Aorta (tissue), 5 donors: Measurements from ENCODE around the gene EXOC2. TPM values are rescaled to one million over a fixed set of nuclear protein-coding genes. Genes with fewer than 3 reads are reported as not detected.

Experiments
- ATAC-seq: fragments of 200-7000 bp; cut with Tn5 transposase; one replicate; pipeline ENCODE4 v1.9.1; 2022; ENCODE audit warnings: moderate library complexity; ENCODE audit not compliant: low FRiP score
- DNase-seq, 2 donors: peaks; one replicate each; pipeline ENCODE4 v3.0.0-alpha.2; 2020
- H3K27ac ChIP-seq, 2 donors: one replicate each; pipeline ENCODE4 v1.5.1; 2013; ENCODE audit warnings: low read length in 2 of 2, mild to moderate bottlenecking in 2 of 2, moderate library complexity in 2 of 2, control low read depth in 1 of 2, inconsistent platforms in 1 of 2, low read depth in 1 of 2
- H3K27me3 ChIP-seq, 2 donors: one replicate each; pipeline ENCODE4 v1.6.1; 2013; ENCODE audit warnings: control low read depth in 1 of 2, low read length in 1 of 2, mild to moderate bottlenecking in 1 of 2, moderate library complexity in 1 of 2; ENCODE audit not compliant: insufficient read depth in 2 of 2, control insufficient read depth in 1 of 2
- H3K36me3 ChIP-seq, 2 donors: one replicate each; pipeline ENCODE4 v1.6.1; 2013; ENCODE audit warnings: control low read depth in 1 of 2, low read length in 1 of 2, mild to moderate bottlenecking in 1 of 2; ENCODE audit not compliant: insufficient read depth in 2 of 2, control insufficient read depth in 1 of 2
- H3K4me1 ChIP-seq, 2 donors: one replicate each; pipeline ENCODE4 v1.6.1; 2013; ENCODE audit warnings: low read length in 2 of 2, control low read depth in 1 of 2, mild to moderate bottlenecking in 1 of 2, moderate library complexity in 1 of 2; ENCODE audit not compliant: insufficient read depth in 2 of 2, control insufficient read depth in 1 of 2
- H3K4me3 ChIP-seq, 2 donors: one replicate each; pipeline ENCODE4 v1.5.1; 2013; ENCODE audit warnings: low read length in 2 of 2, control low read depth in 1 of 2, mild to moderate bottlenecking in 1 of 2
- H3K9me3 ChIP-seq: one replicate; pipeline ENCODE4 v1.6.1; 2013; ENCODE audit warnings: mild to moderate bottlenecking, low read length; ENCODE audit not compliant: control insufficient read depth
- WGBS, 2 donors: extraction: QIAGEN DNeasy Blood & Tissue Kit; methylation state at CpG; one replicate each; pipeline ENCODE4 v1.1.7; 2013; 5-methylcytosine and 5-hydroxymethylcytosine counted together
- intact Hi-C, 2 donors: fragments of 100-400 bp; cut with DNase I; formaldehyde crosslinking; loops; one replicate each; pipeline versions ENCODE4 v1.14.2 to v1.15.0; 2022
- polyA plus RNA-seq, 2 donors: library from polyadenylated mRNA; stranded (reverse); fragments of 200-250 nt; gene quantifications; one replicate each; pipeline ENCODE4 v1.2.3, GENCODE V29; 2013
- total RNA-seq, 2 donors: library from RNA; stranded (reverse); fragmentation: NEBNext Ultra II Directional; extraction: Animal tissue kit (Norgen Biotek cat#: 25700); gene quantifications; one replicate each; pipeline ENCODE4 v1.2.1, GENCODE V29; 2021
- donor health status: healthy with polysubstance abuse.
- donor health status: Bipolar disorder and iron deficiency.
- donor health status: DM: no; HTN: no; CAD: no.
- donor health status: DM: no; HTN: no; CAD: no.
- donor health status: DM: yes; HTN: yes; CAD: no.

The EXOC2 gene
- total and polyA plus RNA-seq, 4 donors: 3.4 to 22.8 (median 11.7) TPM

DNA sequence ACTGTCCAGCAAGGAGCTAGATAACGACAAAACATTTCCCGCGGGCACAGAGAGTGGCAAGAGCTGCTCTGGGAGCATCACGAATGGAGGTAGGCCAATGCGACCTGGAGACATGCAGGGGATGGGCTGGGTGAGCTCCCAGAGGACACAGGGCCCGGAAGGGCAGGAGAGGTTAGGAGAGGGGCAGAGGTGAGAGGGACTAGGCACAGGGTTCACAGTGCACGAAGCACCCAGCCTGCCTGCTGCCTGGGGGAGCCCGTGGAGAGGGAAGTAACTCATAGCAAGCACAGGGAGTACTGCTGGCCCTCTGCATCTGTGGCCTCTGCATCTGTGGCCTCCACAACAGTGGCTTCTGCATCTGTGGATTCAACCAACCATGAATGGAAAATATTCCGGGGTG is 162.5 kb downstream of the EXOC2 start:
- Histone ChIP-seq H3K9me3 (no peaks in the 10 kb centered on the region), H3K27ac (no peak overlapping the region), H3K36me3 (peaks cover 0 to 2% of the 10 kb centered on the region in 2 donors), H3K4me3 (no peak overlapping the region), H3K4me1 (no peaks in the 10 kb centered on the region), H3K27me3 (no peaks in the 10 kb centered on the region)
- 94 to 95% methylated on average over 9 of the region's 9 CpGs for WGBS, 2 donors
- ATAC-seq: no peak
- no peak for DNase-seq
- intact Hi-C loops: no loop called here

DNA sequence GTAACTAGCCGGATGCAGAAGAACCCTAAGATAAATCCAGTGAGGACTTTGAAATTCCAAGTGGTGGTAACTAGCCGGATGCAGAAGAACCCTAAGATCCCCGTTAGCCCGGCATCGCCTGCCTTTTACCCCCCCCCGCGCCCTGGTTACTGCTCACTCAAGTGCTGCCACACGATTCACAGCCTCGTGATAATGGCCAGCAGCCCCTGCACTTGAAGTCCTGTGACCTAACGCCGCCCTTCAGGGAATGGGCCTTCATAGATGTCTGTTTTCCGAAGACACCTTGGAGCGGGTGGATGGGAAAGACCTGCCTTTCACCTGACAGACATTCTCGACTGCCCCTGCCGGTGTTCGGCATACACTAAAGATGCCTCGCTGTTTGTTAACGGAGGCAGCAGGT is 163.9 kb downstream of the EXOC2 start:
- 96 to 98% methylated on average over 18 of the region's 18 CpGs for WGBS, 2 donors
- Histone ChIP-seq H3K4me3 (no peak overlapping the region), H3K27ac (no peak overlapping the region), H3K36me3 (peaks cover 0 to 2% of the 10 kb centered on the region in 2 donors), H3K9me3 (no peaks in the 10 kb centered on the region), H3K4me1 (no peaks in the 10 kb centered on the region), H3K27me3 (no peaks in the 10 kb centered on the region)
- DNase-seq (no peak), ATAC-seq (no peak)
- intact Hi-C loops: no loop called here

DNA sequence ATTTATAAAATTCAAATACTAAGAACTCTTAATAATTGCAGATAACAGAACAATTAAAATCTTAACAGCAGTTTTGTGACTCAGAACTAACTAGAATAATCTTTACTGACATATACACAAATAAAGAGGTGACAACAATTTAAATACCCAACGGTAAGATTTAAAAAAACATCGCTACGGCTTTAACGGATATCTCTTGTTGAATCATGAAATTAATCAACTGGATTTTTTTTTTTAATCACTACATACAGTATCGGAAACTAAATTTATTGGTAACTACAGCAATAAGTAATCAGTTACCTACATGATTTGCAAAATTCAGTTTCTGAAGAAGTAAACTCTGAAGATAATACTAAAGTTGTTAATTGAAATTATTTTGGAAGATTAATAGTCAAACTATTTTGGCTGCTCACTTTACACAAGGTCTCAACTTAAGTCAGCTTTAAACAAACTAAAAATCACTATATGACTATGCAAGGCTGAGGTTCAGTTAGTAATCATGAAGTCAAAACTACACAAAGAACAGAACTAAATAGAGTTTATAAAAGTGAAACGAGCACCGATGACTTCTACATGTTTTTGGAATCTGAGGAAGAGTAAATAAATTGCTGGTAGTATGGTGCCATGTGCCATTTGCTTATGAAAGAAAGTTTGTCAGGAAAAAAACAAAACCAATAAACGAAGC is 164.8 kb downstream of the EXOC2 start:
- no peak overlapping the region for H3K4me3 ChIP-seq
- no peak for DNase-seq
- no peaks in the 10 kb centered on the region for H3K9me3 ChIP-seq
- 92 to 93% methylated on average over 8 of the region's 8 CpGs for WGBS, 2 donors
- ATAC-seq: no peak
- no peaks in the 10 kb centered on the region for H3K4me1 ChIP-seq
- H3K27me3 ChIP-seq: no peaks in the 10 kb centered on the region
- H3K36me3 ChIP-seq: peaks cover 0 to 2% of the 10 kb centered on the region in 2 donors
- no peak overlapping the region for H3K27ac ChIP-seq
- intact Hi-C loops: no loop called here

DNA sequence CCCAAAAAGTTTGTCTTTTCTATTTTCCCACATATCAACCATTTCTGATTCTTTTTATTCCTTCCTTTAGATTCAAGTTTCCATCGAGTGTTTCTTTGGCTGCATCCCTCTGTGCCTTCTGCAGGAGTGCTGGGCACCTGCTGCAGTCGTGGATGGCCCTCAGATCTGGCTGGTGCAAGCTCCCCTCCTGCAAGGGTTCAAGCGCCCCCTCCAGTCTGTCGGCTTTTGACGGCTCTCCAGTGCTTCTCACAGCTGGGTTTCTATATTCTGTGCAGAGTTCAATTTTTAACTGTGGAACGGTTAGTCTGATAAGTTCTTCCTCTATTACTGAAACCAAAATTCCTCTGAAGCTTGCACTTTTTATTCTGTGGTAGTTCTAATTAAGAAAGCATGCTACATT is 168.1 kb downstream of the EXOC2 start:
- Histone ChIP-seq H3K36me3 (peaks cover 0 to 5% of the 10 kb centered on the region in 2 donors), H3K4me1 (no peaks in the 10 kb centered on the region), H3K4me3 (no peak overlapping the region), H3K9me3 (no peaks in the 10 kb centered on the region), H3K27ac (no peak overlapping the region), H3K27me3 (no peaks in the 10 kb centered on the region)
- intact Hi-C loops: no loop called here
- ATAC-seq (no peak), DNase-seq (no peak)
- 65 to 66% methylated on average over 6 of the region's 6 CpGs for WGBS, 2 donors

DNA sequence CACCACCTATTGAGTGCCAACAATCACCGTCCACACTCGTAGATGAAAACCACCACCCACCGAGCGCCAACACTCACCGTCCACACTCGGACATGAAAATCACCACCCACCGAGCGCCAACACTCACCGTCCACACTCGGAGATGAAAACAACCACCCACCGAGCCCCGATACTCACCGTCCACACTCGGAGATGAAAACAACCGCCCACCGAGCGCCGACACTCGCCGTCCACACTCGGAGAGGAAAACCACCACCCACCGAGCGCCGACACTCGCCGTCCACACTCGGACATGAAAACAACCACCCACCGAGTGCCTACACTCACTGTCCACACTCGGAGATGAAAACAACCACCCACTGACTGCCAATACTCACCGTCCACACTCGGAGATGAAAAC is 172.1 kb downstream of the EXOC2 start:
- no peak overlapping the region for H3K27ac ChIP-seq
- no peak for ATAC-seq

DNA sequence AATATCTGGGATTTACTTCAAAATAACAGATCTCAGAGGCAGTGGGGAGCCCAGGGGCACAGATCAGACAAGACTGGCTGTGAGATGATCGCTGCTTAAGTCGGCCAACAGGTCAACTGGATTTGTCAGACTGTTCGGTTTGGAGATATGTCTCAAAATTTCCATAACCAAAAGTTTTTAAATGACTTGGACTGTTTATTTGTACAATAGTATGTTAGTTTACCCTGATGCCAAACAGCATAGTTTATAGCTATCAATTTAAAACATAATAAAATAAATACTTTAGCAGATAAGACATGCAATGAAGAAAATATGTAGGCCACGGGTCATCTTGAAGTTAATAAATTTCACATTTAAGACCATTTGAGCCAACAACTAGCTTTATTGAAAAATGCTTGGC is 174.7 kb downstream of the EXOC2 start:
- H3K4me3 ChIP-seq: no peak overlapping the region
- H3K27me3 ChIP-seq: no peaks in the 10 kb centered on the region
- 72 to 85% methylated on average over 4 of the region's 4 CpGs for WGBS, 2 donors
- DNase-seq (no peak), ATAC-seq (no peak)
- peaks cover 0 to 3% of the 10 kb centered on the region in 2 donors for H3K36me3 ChIP-seq
- H3K27ac ChIP-seq: no peak overlapping the region
- H3K4me1 ChIP-seq: no peaks in the 10 kb centered on the region
- intact Hi-C loops: no loop called here
- no peaks in the 10 kb centered on the region for H3K9me3 ChIP-seq

More for the DNA sequence above, 172.1 kb downstream of the EXOC2 start:
- intact Hi-C loops: no loop called here
- 94 to 95% methylated on average over 31 of the region's 31 CpGs for WGBS, 2 donors
- DNase-seq: no peak
- Histone ChIP-seq H3K36me3 (peaks cover 0 to 3% of the 10 kb centered on the region in 2 donors), H3K9me3 (no peaks in the 10 kb centered on the region), H3K27me3 (no peaks in the 10 kb centered on the region), H3K4me3 (no peak overlapping the region), H3K4me1 (no peaks in the 10 kb centered on the region)

DNA sequence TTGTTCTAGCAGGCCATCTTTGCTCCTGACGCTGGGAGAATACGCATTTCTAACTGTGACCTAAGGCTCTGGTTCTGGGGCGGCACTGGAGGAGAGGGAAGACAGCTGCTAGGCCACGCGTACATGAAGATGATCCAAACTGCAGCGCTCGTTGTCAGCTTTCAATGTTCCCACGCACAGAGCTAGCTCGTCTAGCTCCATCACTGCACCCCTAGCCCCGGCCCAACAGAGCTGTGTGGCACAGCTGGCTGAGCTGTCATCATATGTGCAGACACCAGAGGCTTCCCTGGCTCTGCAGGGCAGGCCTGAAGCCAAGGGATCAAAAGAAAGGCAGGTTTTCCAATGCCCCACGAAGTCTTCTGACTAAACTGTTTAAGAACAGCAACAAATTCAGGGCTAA is 176.7 kb downstream of the EXOC2 start:
- ATAC-seq: no peak

DNA sequence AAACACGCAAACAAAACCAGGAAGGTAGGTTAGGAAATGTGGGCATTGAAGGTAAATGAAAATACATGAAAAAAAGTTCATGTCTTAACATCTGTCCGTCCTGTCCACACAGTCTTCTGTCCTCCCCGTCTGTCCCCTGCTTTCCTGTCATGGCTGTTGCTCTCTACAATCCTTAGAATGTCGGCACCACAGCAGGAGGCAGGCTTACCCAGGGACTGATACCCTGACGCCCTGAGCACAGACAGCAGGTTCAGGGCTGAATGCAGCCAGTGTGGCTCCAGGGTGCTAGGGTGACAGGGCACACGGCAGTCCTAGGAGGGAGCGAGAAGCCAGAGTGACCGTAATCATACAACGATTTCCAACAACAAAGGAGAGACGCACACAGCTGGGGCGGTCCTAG is 177.7 kb downstream of the EXOC2 start:
- Histone ChIP-seq H3K4me1 (no peaks in the 10 kb centered on the region), H3K36me3 (no peaks in the 10 kb centered on the region), H3K27ac (no peak overlapping the region), H3K9me3 (no peaks in the 10 kb centered on the region), H3K4me3 (no peak overlapping the region), H3K27me3 (no peaks in the 10 kb centered on the region)
- ATAC-seq (no peak), DNase-seq (no peak)
- WGBS, 2 donors: 91% methylated on average over 11 of the region's 11 CpGs
- intact Hi-C loops: no loop called here

More for the DNA sequence above, 176.7 kb downstream of the EXOC2 start:
- no peak overlapping the region for H3K27ac ChIP-seq
- H3K4me3 ChIP-seq: no peak overlapping the region
- no peaks in the 10 kb centered on the region for H3K36me3 ChIP-seq
- H3K4me1 ChIP-seq: no peaks in the 10 kb centered on the region
- intact Hi-C loops: no loop called here
- DNase-seq: no peak
- H3K27me3 ChIP-seq: no peaks in the 10 kb centered on the region
- WGBS, 2 donors: 96 to 97% methylated on average over 11 of the region's 11 CpGs
- no peaks in the 10 kb centered on the region for H3K9me3 ChIP-seq

DNA sequence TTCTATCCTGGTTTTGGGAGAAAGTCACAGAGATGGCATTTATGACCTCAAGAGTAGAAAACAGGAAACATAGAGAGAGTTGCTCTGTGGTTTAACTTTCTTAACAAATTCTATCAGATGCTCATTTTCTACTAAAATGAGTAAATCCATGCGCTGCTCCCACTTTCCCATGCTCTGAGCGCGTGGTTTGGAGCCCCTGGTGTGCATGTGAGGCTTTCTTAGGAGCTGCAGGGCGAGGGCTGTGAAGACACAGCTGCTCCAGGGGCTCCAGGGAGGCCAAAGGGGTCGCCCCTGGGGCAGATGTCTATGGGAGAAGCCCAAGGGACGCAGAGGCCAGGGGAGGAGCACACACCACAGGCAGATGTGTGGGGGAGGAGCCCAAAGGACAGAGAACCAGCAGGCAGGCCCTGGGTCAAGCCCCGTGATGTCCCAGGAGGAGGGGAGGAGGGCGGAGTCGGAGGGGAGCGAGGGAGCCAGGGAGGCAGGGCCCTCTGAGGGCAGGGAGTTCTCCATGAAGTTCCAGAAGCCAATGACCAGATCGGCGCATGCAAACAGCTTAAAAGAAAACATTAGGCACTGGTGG is 178.5 kb downstream of the EXOC2 start:
- Histone ChIP-seq H3K36me3 (no peaks in the 10 kb centered on the region), H3K9me3 (no peaks in the 10 kb centered on the region), H3K4me3 (no peak overlapping the region), H3K27ac (no peak overlapping the region), H3K4me1 (no peaks in the 10 kb centered on the region), H3K27me3 (no peaks in the 10 kb centered on the region)
- WGBS, 2 donors: 89 to 94% methylated on average over 12 of the region's 12 CpGs
- intact Hi-C loops: no loop called here
- ATAC-seq (no peak), DNase-seq (no peak)
